HUES6 (cell line): Measurements from ENCODE around the gene PPP1R1C.

Source experiments
- H3K27ac ChIP-seq: 2 replicates; pipeline ENCODE4 v1.7.0; 2013; ENCODE audit warnings: low read depth, mild to moderate bottlenecking, low read length, inconsistent platforms
- H3K27me3 ChIP-seq: 2 replicates; pipeline ENCODE4 v1.6.1; 2013; ENCODE audit warnings: low read length; ENCODE audit not compliant: control insufficient read depth, insufficient read depth
- H3K36me3 ChIP-seq: 2 replicates; pipeline ENCODE4 v1.6.1; 2013; ENCODE audit warnings: low read length; ENCODE audit not compliant: control insufficient read depth, insufficient read depth
- H3K4me1 ChIP-seq: 2 replicates; pipeline ENCODE4 v1.6.1; 2013; ENCODE audit warnings: low read length; ENCODE audit not compliant: control insufficient read depth, insufficient read depth
- H3K4me3 ChIP-seq: 2 replicates; pipeline ENCODE4 v1.5.1; 2013; ENCODE audit warnings: low read depth, low read length
- H3K9ac ChIP-seq: one replicate; pipeline ENCODE4 v1.6.1; 2013; ENCODE audit warnings: mild to moderate bottlenecking, low read length
- H3K9me3 ChIP-seq: 2 replicates; pipeline ENCODE4 v1.6.1; 2013; ENCODE audit warnings: low read depth, low read length; ENCODE audit not compliant: control insufficient read depth, insufficient read depth

PPP1R1C gene

GRCh38 chr2:181985632-181986205 lies at the start of gene PPP1R1C:
TSS of gene PPP1R1C (plus strand) at chr2:181985853. CDS start at chr2:181986111, 258 bp downstream.
- no peak within 1 kb of the TSS for H3K9ac ChIP-seq
- H3K27ac ChIP-seq = no peak within 1 kb of the TSS
- no peaks in the 10 kb centered on the region for H3K36me3 ChIP-seq

GRCh38 chr2:181937473-181937872 lies 48.2 kb upstream of the PPP1R1C start:
- Histone ChIP-seq H3K9ac (no peak overlapping the region), H3K27ac (no peak overlapping the region), H3K4me3 (no peak overlapping the region), H3K4me1 (no peaks in the 10 kb centered on the region), H3K9me3 (no peaks in the 10 kb centered on the region), H3K36me3 (no peaks in the 10 kb centered on the region), H3K27me3 (no peaks in the 10 kb centered on the region)

More at GRCh38 chr2:181985632-181986205, at the start of gene PPP1R1C:
- no peak within 1 kb of the TSS for H3K4me3 ChIP-seq
- no peaks in the 10 kb centered on the region for H3K9me3 ChIP-seq
- no peaks in the 10 kb centered on the region for H3K4me1 ChIP-seq
- H3K27me3 ChIP-seq = no peaks in the 10 kb centered on the region

GRCh38 chr2:181943411-181944124 lies 42.1 kb upstream of the PPP1R1C start:
- no peaks in the 10 kb centered on the region for H3K36me3 ChIP-seq
- H3K27me3 ChIP-seq = no peaks in the 10 kb centered on the region
- H3K4me3 ChIP-seq = no peak overlapping the region
- H3K4me1 ChIP-seq = peaks cover 9% of the 10 kb centered on the region; the same call in 1 of the 2 replicates
- no peak overlapping the region for H3K9ac ChIP-seq
- no peak overlapping the region for H3K27ac ChIP-seq
- H3K9me3 ChIP-seq = no peaks in the 10 kb centered on the region

GRCh38 chr2:181944164-181944913 lies 41.3 kb upstream of the PPP1R1C start:
- Histone ChIP-seq H3K27ac (no peak overlapping the region), H3K4me3 (no peak overlapping the region), H3K9me3 (no peaks in the 10 kb centered on the region), H3K4me1 (peaks cover 9% of the 10 kb centered on the region; the same call in 1 of the 2 replicates), H3K36me3 (no peaks in the 10 kb centered on the region), H3K9ac (no peak overlapping the region), H3K27me3 (no peaks in the 10 kb centered on the region)

GRCh38 chr2:181944914-181945291 lies 40.8 kb upstream of the PPP1R1C start:
- peaks cover 9% of the 10 kb centered on the region; the same call in 1 of the 2 replicates for H3K4me1 ChIP-seq
- no peak overlapping the region for H3K9ac ChIP-seq
- H3K36me3 ChIP-seq = no peaks in the 10 kb centered on the region
- H3K27me3 ChIP-seq = no peaks in the 10 kb centered on the region
- no peak overlapping the region for H3K27ac ChIP-seq
- H3K4me3 ChIP-seq = no peak overlapping the region
- no peaks in the 10 kb centered on the region for H3K9me3 ChIP-seq

GRCh38 chr2:181946444-181947127 lies 39.1 kb upstream of the PPP1R1C start:
- peaks cover 9% of the 10 kb centered on the region; the same call in 1 of the 2 replicates for H3K4me1 ChIP-seq
- no peaks in the 10 kb centered on the region for H3K9me3 ChIP-seq
- no peak overlapping the region for H3K27ac ChIP-seq
- H3K4me3 ChIP-seq = no peak overlapping the region
- no peak overlapping the region for H3K9ac ChIP-seq
- no peaks in the 10 kb centered on the region for H3K27me3 ChIP-seq
- H3K36me3 ChIP-seq = no peaks in the 10 kb centered on the region

GRCh38 chr2:181947273-181947672 lies 38.4 kb upstream of the PPP1R1C start:
- no peaks in the 10 kb centered on the region for H3K27me3 ChIP-seq
- H3K4me1 ChIP-seq = peaks cover 9% of the 10 kb centered on the region; the same call in 1 of the 2 replicates
- H3K4me3 ChIP-seq = no peak overlapping the region
- H3K36me3 ChIP-seq = no peaks in the 10 kb centered on the region
- no peaks in the 10 kb centered on the region for H3K9me3 ChIP-seq
- H3K9ac ChIP-seq = no peak overlapping the region
- H3K27ac ChIP-seq = no peak overlapping the region

- Histone ChIP-seq H3K9ac (no peak overlapping the region), H3K27ac (no peak overlapping the region), H3K36me3 (no peaks in the 10 kb centered on the region), H3K9me3 (no peaks in the 10 kb centered on the region), H3K27me3 (no peaks in the 10 kb centered on the region), H3K4me1 (peaks cover 9% of the 10 kb centered on the region; the same call in 1 of the 2 replicates), H3K4me3 (no peak overlapping the region)
These were observed 37.4 kb upstream of the PPP1R1C start for GRCh38 chr2:181948227-181948626.

- Histone ChIP-seq H3K27me3 (no peaks in the 10 kb centered on the region), H3K36me3 (no peaks in the 10 kb centered on the region), H3K9ac (no peak overlapping the region), H3K4me1 (peaks cover 8% of the 10 kb centered on the region; the same call in 1 of the 2 replicates), H3K9me3 (no peaks in the 10 kb centered on the region), H3K27ac (no peak overlapping the region), H3K4me3 (no peak overlapping the region)
These were observed 36.6 kb upstream of the PPP1R1C start for GRCh38 chr2:181949047-181949446.

GRCh38 chr2:181952404-181953226 lies 33.0 kb upstream of the PPP1R1C start:
- no peak overlapping the region for H3K9ac ChIP-seq
- no peaks in the 10 kb centered on the region for H3K9me3 ChIP-seq
- no peaks in the 10 kb centered on the region for H3K36me3 ChIP-seq
- H3K4me1 ChIP-seq = no peaks in the 10 kb centered on the region
- no peak overlapping the region for H3K27ac ChIP-seq
- no peak overlapping the region for H3K4me3 ChIP-seq
- no peaks in the 10 kb centered on the region for H3K27me3 ChIP-seq
